Fibroblast of villous mesenchyme (primary cell): ENCODE measurements around the gene EGFLAM. TPM values are rescaled to one million over a fixed set of nuclear protein-coding genes. Genes with fewer than 3 reads are reported as not detected.
A peak's percentile ranks its signal among the peaks of the same experiment; 100 is the strongest.

ENCODE experiments used
- DNase-seq: peaks from one replicate; pipeline ENCODE4 v3.0.0-alpha.2; 2010; ENCODE audit warnings: low read depth
- H3K4me3 ChIP-seq: 2 replicates; pipeline ENCODE4 v1.5.1; 2011; ENCODE audit warnings: low read depth, mild to moderate bottlenecking, low read length
- CTCF ChIP-seq: IDR thresholded peaks from 2 replicates; pipeline ENCODE4 v1.5.1; 2012; ENCODE audit warnings: low read depth, mild to moderate bottlenecking, low read length; ENCODE audit not compliant: insufficient read depth
- small RNA-seq: library from RNA; depleted of rRNA; stranded (forward); fragments of <200 nt; gene quantifications from one replicate; pipeline ENCODE3, GENCODE V24; 2012
- total RNA-seq: library from RNA; depleted of rRNA; stranded (reverse); fragments of >200 nt; gene quantifications from 2 replicates; pipeline ENCODE4 v1.2.3, GENCODE V29; 2012

The EGFLAM gene
- total RNA-seq, 1 donor: 3.0 TPM

GRCh38 chr5:38494763-38495162 lies 236.4 kb downstream of the EGFLAM start:
- no peak overlapping the region for H3K4me3 ChIP-seq
- DNase-seq: no peak

GRCh38 chr5:38497946-38498345 lies 239.6 kb downstream of the EGFLAM start:
- no peak overlapping the region for H3K4me3 ChIP-seq
- peak; percentile 33 for TF ChIP-seq CTCF

More at GRCh38 chr5:38494763-38495162, 236.4 kb downstream of the EGFLAM start:
- TF ChIP-seq CTCF: no peak

GRCh38 chr5:38500573-38501260 lies 242.4 kb downstream of the EGFLAM start:
- no peak overlapping the region for H3K4me3 ChIP-seq
- peak; percentile 77 for DNase-seq
- no peak for TF ChIP-seq CTCF

More at GRCh38 chr5:38497946-38498345, 239.6 kb downstream of the EGFLAM start:
- DNase-seq: peak; percentile 54

GRCh38 chr5:38506302-38506701 lies 247.9 kb downstream of the EGFLAM start:
- no peak for TF ChIP-seq CTCF
- no peak for DNase-seq
- no peak overlapping the region for H3K4me3 ChIP-seq

GRCh38 chr5:38509185-38509584 lies 250.8 kb downstream of the EGFLAM start:
- DNase-seq: peak; percentile 52
- no peak overlapping the region for H3K4me3 ChIP-seq
- no peak for TF ChIP-seq CTCF

Small RNAs within 50 kb of the gene (small RNA-seq; reads per million reads assigned to genes)
- gene AC091839.1: not detected
